Parathyroid adenoma (tissue), 2 donors: Measurements from ENCODE around the gene OLIG2.

Experiments used
- H2AFZ ChIP-seq: fragments of 300-600 bp; sonication (generic); one replicate; pipeline ENCODE4 v1.7.0; 2017; ENCODE audit warnings: antibody characterized with exemption, mild to moderate bottlenecking
- H3K27ac ChIP-seq: fragments of 300-600 bp; sonication (generic); one replicate; pipeline ENCODE4 v1.7.0; 2017
- H3K27me3 ChIP-seq: fragments of 300-600 bp; sonication (generic); one replicate; pipeline ENCODE4 v1.7.0; 2017; ENCODE audit warnings: low read length; ENCODE audit not compliant: control insufficient read depth, insufficient read depth
- H3K36me3 ChIP-seq: fragments of 300-600 bp; sonication (generic); one replicate; pipeline ENCODE4 v1.7.0; 2017; ENCODE audit warnings: low read length; ENCODE audit not compliant: control insufficient read depth, insufficient read depth
- H3K4me1 ChIP-seq: fragments of 300-600 bp; sonication (generic); one replicate; pipeline ENCODE4 v1.7.0; 2017; ENCODE audit warnings: control low read depth
- H3K4me2 ChIP-seq: fragments of 300-600 bp; sonication (generic); one replicate; pipeline ENCODE4 v1.7.0; 2017; ENCODE audit warnings: low read length
- H3K4me3 ChIP-seq: fragments of 300-600 bp; sonication (generic); one replicate; pipeline ENCODE4 v1.7.0; 2017; ENCODE audit warnings: low read depth, low read length
- H3K79me2 ChIP-seq: fragments of 300-600 bp; sonication (generic); one replicate; pipeline ENCODE4 v1.7.0; 2017; ENCODE audit warnings: control low read depth
- H3K9ac ChIP-seq: fragments of 300-600 bp; sonication (generic); one replicate; pipeline ENCODE4 v1.7.0; 2017; ENCODE audit warnings: mild to moderate bottlenecking
- H3K9me3 ChIP-seq: fragments of 300-600 bp; sonication (generic); one replicate; pipeline ENCODE4 v1.7.0; 2017; ENCODE audit warnings: low read length; ENCODE audit not compliant: control insufficient read depth
- TF ChIP-seq, protein P1 (sequence below): fragments of 300-600 bp; sonication (generic); IDR thresholded peaks from one replicate; pipeline ENCODE4 v1.7.0; 2017; ENCODE audit warnings: antibody characterized with exemption, mild to moderate bottlenecking
- donor health status: primary hyperparathyroidism.

Gene OLIG2

DNA sequence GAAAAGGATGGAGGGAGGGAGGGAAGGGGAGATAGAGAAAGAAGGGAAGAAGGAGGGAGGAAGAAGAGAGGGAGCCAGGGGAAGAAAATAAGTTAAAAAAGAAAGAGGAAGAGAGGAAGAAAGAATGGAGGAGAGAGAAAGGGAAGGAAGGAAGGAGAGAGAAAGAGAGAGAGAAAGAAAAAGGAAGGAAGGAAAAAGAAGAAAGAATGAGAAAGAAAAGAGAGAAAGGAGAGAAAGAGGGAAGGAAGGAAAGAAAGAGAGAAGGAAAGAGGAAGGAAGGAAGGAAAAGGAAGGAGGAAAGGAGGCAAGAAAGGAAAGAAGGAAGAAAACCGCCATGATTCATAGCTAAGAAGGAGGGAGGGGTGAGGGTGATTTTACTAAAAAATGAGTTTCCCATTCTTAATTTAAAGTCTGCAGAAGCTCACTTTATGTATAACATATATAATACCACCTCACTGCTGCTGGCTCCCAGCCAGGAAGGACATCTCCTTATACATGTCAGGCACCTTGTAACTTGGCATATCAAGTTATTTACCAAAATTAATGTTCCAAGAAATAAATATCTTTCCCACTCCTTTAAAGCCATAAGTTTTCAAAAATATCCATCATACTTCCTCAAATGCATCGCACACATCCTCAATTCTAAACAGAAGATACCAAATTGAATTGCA lies 46.0 kb upstream of the OLIG2 start:
- H3K36me3 ChIP-seq = no peaks in the 10 kb centered on the region
- no peak overlapping the region for H2AFZ ChIP-seq
- H3K9me3 ChIP-seq = no peaks in the 10 kb centered on the region
- TF ChIP-seq, protein P1, sequence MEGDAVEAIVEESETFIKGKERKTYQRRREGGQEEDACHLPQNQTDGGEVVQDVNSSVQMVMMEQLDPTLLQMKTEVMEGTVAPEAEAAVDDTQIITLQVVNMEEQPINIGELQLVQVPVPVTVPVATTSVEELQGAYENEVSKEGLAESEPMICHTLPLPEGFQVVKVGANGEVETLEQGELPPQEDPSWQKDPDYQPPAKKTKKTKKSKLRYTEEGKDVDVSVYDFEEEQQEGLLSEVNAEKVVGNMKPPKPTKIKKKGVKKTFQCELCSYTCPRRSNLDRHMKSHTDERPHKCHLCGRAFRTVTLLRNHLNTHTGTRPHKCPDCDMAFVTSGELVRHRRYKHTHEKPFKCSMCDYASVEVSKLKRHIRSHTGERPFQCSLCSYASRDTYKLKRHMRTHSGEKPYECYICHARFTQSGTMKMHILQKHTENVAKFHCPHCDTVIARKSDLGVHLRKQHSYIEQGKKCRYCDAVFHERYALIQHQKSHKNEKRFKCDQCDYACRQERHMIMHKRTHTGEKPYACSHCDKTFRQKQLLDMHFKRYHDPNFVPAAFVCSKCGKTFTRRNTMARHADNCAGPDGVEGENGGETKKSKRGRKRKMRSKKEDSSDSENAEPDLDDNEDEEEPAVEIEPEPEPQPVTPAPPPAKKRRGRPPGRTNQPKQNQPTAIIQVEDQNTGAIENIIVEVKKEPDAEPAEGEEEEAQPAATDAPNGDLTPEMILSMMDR = no peak
- no peak overlapping the region for H3K9ac ChIP-seq
- H3K4me3 ChIP-seq = no peak overlapping the region
- no peaks in the 10 kb centered on the region for H3K4me1 ChIP-seq
- H3K27ac ChIP-seq = no peak overlapping the region
- no peak overlapping the region for H3K4me2 ChIP-seq
- no peaks in the 10 kb centered on the region for H3K27me3 ChIP-seq
- no peaks in the 10 kb centered on the region for H3K79me2 ChIP-seq

DNA sequence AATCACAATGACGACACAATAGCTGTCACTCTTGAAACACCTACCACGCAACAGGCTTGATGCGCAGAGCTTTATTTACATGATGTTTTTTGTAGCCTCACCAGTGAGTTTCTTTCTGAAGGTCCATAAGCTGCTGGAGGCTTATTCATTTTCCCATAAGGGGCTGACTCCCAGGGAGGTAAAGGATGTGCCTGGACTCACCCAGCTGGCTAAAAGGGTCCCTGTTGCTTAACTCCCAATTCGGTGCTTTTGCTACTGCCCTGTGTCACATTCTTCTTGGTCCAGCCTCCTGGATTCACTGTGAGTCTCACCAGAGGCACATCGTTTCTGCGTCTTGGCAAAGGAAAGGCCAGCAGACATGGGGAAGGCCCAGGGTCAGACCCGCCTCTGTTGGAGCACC lies 44.6 kb upstream of the OLIG2 start:
- no peaks in the 10 kb centered on the region for H3K27me3 ChIP-seq
- H3K27ac ChIP-seq = no peak overlapping the region
- no peaks in the 10 kb centered on the region for H3K4me1 ChIP-seq
- TF ChIP-seq, protein P1 = no peak
- H3K9ac ChIP-seq = no peak overlapping the region
- no peak overlapping the region for H3K4me3 ChIP-seq
- no peak overlapping the region for H2AFZ ChIP-seq
- H3K36me3 ChIP-seq = no peaks in the 10 kb centered on the region
- H3K79me2 ChIP-seq = no peaks in the 10 kb centered on the region
- H3K9me3 ChIP-seq = no peaks in the 10 kb centered on the region
- H3K4me2 ChIP-seq = no peak overlapping the region

DNA sequence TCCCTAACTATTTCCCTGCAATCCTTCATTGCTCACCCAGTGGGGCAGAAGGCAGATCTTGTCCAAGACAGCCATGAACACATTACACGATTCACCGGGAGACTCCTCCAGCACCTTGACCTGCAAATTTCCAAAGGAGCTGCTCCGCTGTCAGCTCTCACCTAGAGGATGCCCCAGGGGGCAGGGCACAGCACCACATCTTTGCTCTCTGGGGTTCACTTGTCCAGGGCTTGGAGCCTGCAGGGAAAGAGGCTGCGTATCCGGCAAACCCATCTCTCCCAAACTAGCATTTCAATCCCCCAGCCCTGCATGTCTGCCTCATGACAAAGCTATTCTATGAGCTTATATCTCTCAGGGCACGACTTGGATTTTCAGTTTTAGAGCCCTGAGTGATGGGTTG lies 35.1 kb upstream of the OLIG2 start:
- TF ChIP-seq, protein P1 = no peak
- H3K27ac ChIP-seq = no peak overlapping the region
- H3K4me3 ChIP-seq = no peak overlapping the region
- no peaks in the 10 kb centered on the region for H3K36me3 ChIP-seq
- H2AFZ ChIP-seq = no peak overlapping the region
- no peaks in the 10 kb centered on the region for H3K79me2 ChIP-seq
- H3K4me1 ChIP-seq = no peaks in the 10 kb centered on the region
- H3K9ac ChIP-seq = no peak overlapping the region
- H3K9me3 ChIP-seq = no peaks in the 10 kb centered on the region
- no peaks in the 10 kb centered on the region for H3K27me3 ChIP-seq
- no peak overlapping the region for H3K4me2 ChIP-seq

DNA sequence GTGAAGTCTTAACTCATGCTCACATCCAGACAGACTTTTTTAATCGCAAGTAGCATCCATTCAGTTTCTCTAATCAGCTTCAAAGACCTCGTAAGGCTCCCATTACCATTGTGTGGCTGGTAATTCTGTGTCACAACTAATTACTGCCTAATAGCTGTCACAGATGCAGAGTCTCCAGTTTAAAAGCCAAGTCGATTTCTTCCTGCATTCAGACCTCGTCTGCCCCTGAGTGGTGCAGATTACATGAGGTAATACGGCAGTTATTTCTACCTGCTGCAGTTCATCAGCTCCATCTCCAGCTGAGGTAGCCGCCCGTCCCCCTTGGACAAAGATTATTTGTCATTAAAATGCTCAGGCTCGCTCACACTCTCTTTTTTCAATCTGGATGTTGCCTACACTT lies 34.4 kb upstream of the OLIG2 start:
- Histone ChIP-seq H3K4me1 (no peaks in the 10 kb centered on the region), H3K36me3 (no peaks in the 10 kb centered on the region), H2AFZ (no peak overlapping the region), H3K27ac (no peak overlapping the region), H3K9me3 (no peaks in the 10 kb centered on the region), H3K4me3 (no peak overlapping the region), H3K9ac (no peak overlapping the region), H3K79me2 (no peaks in the 10 kb centered on the region), H3K27me3 (no peaks in the 10 kb centered on the region), H3K4me2 (no peak overlapping the region)
- TF ChIP-seq, protein P1 = no peak

DNA sequence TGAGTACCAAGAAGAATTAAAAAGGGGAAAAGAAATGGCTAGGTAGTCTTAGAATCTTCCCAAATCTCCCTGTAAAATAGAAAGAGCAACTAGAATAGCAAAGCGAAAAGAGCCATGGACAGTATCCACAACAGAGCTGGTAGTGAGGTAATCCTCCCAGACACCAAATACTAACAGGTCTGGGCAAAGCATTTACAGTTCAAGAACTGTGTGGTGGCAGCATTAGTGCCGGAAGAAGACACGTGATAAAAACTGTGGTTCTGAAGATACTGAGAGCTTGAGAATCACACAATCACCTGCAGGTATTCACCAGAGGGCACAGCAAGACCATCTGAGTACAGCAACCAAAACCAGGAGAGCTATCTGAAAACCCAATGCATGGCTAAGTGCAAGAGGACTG lies 31.8 kb upstream of the OLIG2 start:
- TF ChIP-seq, protein P1 = no peak
- H3K9ac ChIP-seq = no peak overlapping the region
- no peak overlapping the region for H3K27ac ChIP-seq

More for the DNA sequence above, 31.8 kb upstream of the OLIG2 start:
- no peaks in the 10 kb centered on the region for H3K36me3 ChIP-seq
- no peak overlapping the region for H2AFZ ChIP-seq
- no peaks in the 10 kb centered on the region for H3K4me1 ChIP-seq
- H3K4me2 ChIP-seq = no peak overlapping the region
- H3K4me3 ChIP-seq = no peak overlapping the region
- no peaks in the 10 kb centered on the region for H3K79me2 ChIP-seq
- no peaks in the 10 kb centered on the region for H3K9me3 ChIP-seq
- no peaks in the 10 kb centered on the region for H3K27me3 ChIP-seq
